Measurements from ENCODE around the gene EFL1.

GRCh38 chr15:82184776-82185175 lies 77.8 kb downstream of the EFL1 start:
- TF ChIP-seq CTCF (IDR thresholded peaks at IDR 0.05) (no peak), POLR2A (IDR thresholded peaks at IDR 0.05) (no peak)

Data from body of pancreas (tissue), 4 donors.